Right renal cortex interstitium (tissue), 3 donors: ENCODE measurements around the gene RUVBL2. TPM values are rescaled to one million over a fixed set of nuclear protein-coding genes. Genes with fewer than 3 reads are reported as not detected.

ENCODE experiments used
- DNase-seq, 3 donors: peaks; one replicate each; pipeline ENCODE4 v3.0.0-alpha.2; 2013; ENCODE audit warnings: low read depth in 3 of 3, low spot score in 2 of 3
- polyA plus RNA-seq, 3 donors: library from polyadenylated mRNA; unstranded; fragments of 120-200 nt; gene quantifications; one replicate each; pipeline ENCODE4 v1.2.1, GENCODE V29; 2013; ENCODE audit not compliant: insufficient read length in 3 of 3

The RUVBL2 gene
- polyA plus RNA-seq, 3 donors, result 79.2 to 96.2 (median 86.9) TPM

GRCh38 chr19:48963371-48964204, 30.1 kb upstream of the RUVBL2 start:
- peak in 1 of 3 donors; percentile 56 for DNase-seq

- DNase-seq, result no peak
These were observed 29.3 kb upstream of the RUVBL2 start for GRCh38 chr19:48964205-48965039.

GRCh38 chr19:48965040-48965805, 28.5 kb upstream of the RUVBL2 start, which contains the start of gene FTL:
TSS of gene FTL (plus strand) at chr19:48965309. CDS start at chr19:48965508, 199 bp downstream.
- DNase-seq, result peak; percentile 80 to 91 (median 86)

- peak in 2 of 3 donors; percentile 75 to 79 for DNase-seq
These were observed 27.7 kb upstream of the RUVBL2 start for GRCh38 chr19:48965806-48966540.

- no peak for DNase-seq
These were observed 26.9 kb upstream of the RUVBL2 start for GRCh38 chr19:48966541-48967345.

GRCh38 chr19:48967346-48968178, 26.1 kb upstream of the RUVBL2 start:
- no peak for DNase-seq

GRCh38 chr19:48968179-48968661, 25.5 kb upstream of the RUVBL2 start:
- DNase-seq, result no peak

GRCh38 chr19:48968813-48969218, 24.9 kb upstream of the RUVBL2 start:
- DNase-seq, result no peak

GRCh38 chr19:48969276-48970138, 24.2 kb upstream of the RUVBL2 start:
- DNase-seq, result no peak

GRCh38 chr19:48970139-48970766, 23.4 kb upstream of the RUVBL2 start:
- DNase-seq, result no peak

GRCh38 chr19:48970923-48971395, 22.7 kb upstream of the RUVBL2 start:
- DNase-seq, result no peak

- no peak for DNase-seq
These were observed 17.5 kb upstream of the RUVBL2 start for GRCh38 chr19:48975947-48976847.

GRCh38 chr19:48977061-48977460, 16.6 kb upstream of the RUVBL2 start:
- DNase-seq, result no peak

- DNase-seq, result no peak
These were observed 11.4 kb upstream of the RUVBL2 start for GRCh38 chr19:48982280-48982679.

- DNase-seq, result no peak
These were observed 8.0 kb upstream of the RUVBL2 start for GRCh38 chr19:48985711-48986110.

GRCh38 chr19:48986211-48986610, 7.5 kb upstream of the RUVBL2 start:
- no peak for DNase-seq
